Peyer's patch (tissue), 4 donors: ENCODE measurements around the gene C19orf44. TPM values are rescaled to one million over a fixed set of nuclear protein-coding genes. Genes with fewer than 3 reads are reported as not detected.

ENCODE experiments used
- DNase-seq, 3 donors: peaks; one replicate each; pipeline ENCODE4 v3.0.0-alpha.2; 2017 to 2019
- H3K27ac ChIP-seq, 4 donors: fragments of 200-600 bp; sonication (generic); one replicate each; pipeline ENCODE4 v1.5.1; 2016 to 2019
- H3K27me3 ChIP-seq, 2 donors: fragments of 200-600 bp; sonication (generic); one replicate each; pipeline ENCODE4 v1.5.1; 2019
- H3K36me3 ChIP-seq, 3 donors: fragments of 200-600 bp; sonication (generic); one replicate each; pipeline ENCODE4 v1.5.1; 2016 to 2019
- H3K4me1 ChIP-seq, 4 donors: fragments of 200-600 bp; sonication (generic); one replicate each; pipeline ENCODE4 v1.5.1; 2016 to 2019
- H3K4me3 ChIP-seq, 4 donors: fragments of 200-600 bp; sonication (generic); 1 replicate in 3 of 4; 2 replicates in 1 of 4; pipeline ENCODE4 v1.5.1; 2016 to 2019; ENCODE audit warnings: mild to moderate bottlenecking in 1 of 4
- H3K9me3 ChIP-seq, 4 donors: fragments of 200-600 bp; sonication (generic); one replicate each; pipeline ENCODE4 v1.5.1; 2016 to 2019; ENCODE audit warnings: mild to moderate bottlenecking in 1 of 4
- POLR2A ChIP-seq, 2 donors: fragments of 450-650 bp; IDR thresholded peaks; one replicate each; pipeline ENCODE4 v1.5.1; 2017; ENCODE audit warnings: antibody characterized with exemption in 2 of 2, mild to moderate bottlenecking in 2 of 2, moderate library complexity in 2 of 2
- total RNA-seq, 4 donors: library from RNA; depleted of rRNA; stranded (reverse); fragments of >200 nt; gene quantifications; one replicate each; pipeline ENCODE4 v1.1.0, GENCODE V29; 2016
- TF ChIP-seq, protein P1 (sequence below), 6 experiments: fragments of 450-650 bp in 4 of 6; fragments of 200-600 bp in 2 of 6; sonication (generic) in 1 of 6; IDR thresholded peaks; one replicate each; pipeline ENCODE4 v1.5.1; 2017 to 2019; ENCODE audit warnings: antibody characterized with exemption in 6 of 6, mild to moderate bottlenecking in 3 of 6, moderate library complexity in 1 of 6

The C19orf44 gene
- total RNA-seq, 4 donors from 2014 or later: 3.7 to 13.2 (median 8.0) TPM

DNA sequence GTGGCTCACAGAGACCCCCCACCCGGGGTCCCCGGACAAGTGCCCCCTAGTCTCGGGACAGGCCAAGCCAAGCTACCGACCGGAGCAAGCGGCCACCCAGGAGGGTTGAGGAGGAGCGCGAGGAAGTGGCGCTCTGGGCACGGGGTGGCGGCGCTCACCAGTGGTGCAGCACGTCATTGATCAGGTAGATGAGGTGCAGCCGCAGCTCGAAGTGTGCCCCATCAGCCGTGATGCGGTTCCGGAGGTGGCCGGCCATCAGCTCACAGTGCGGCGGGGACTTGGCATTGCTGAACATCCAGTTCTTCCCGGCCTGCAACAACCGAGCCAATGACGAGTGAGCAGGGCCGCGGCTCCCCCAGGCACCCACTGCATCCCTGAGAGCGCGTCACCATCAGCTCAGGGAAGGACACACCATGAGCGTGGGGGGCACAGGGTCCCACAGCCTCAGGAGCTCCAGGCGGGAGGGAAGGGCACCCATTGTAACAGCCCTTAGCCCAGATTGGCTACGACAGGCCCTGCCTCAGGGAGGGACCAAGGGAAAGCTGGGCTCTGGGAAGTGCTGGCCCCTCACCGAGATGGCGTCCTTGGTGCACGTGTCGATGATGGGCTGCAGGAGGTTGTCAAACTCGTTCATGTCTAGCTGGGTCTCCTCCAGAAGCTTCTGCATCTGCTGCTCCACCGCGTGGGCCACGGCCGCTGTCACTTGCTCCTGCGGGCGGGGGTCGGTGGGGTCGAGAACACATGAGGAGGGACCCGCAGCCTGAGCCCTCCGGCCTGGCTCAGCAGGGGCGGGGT is 36.4 kb downstream of the C19orf44 start:
- Histone ChIP-seq H3K4me1 (no peaks in the 10 kb centered on the region), H3K9me3 (no peaks in the 10 kb centered on the region), H3K36me3 (peaks cover 0 to 100% (median 0%) of the 10 kb centered on the region in 3 donors), H3K4me3 (no peak overlapping the region), H3K27me3 (no peaks in the 10 kb centered on the region), H3K27ac (no peak overlapping the region)
- no peak for TF ChIP-seq POLR2A (IDR thresholded peaks at IDR 0.05)
- TF ChIP-seq, protein P1, sequence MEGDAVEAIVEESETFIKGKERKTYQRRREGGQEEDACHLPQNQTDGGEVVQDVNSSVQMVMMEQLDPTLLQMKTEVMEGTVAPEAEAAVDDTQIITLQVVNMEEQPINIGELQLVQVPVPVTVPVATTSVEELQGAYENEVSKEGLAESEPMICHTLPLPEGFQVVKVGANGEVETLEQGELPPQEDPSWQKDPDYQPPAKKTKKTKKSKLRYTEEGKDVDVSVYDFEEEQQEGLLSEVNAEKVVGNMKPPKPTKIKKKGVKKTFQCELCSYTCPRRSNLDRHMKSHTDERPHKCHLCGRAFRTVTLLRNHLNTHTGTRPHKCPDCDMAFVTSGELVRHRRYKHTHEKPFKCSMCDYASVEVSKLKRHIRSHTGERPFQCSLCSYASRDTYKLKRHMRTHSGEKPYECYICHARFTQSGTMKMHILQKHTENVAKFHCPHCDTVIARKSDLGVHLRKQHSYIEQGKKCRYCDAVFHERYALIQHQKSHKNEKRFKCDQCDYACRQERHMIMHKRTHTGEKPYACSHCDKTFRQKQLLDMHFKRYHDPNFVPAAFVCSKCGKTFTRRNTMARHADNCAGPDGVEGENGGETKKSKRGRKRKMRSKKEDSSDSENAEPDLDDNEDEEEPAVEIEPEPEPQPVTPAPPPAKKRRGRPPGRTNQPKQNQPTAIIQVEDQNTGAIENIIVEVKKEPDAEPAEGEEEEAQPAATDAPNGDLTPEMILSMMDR (IDR thresholded peaks at IDR 0.05): no peak
- no peak for DNase-seq

DNA sequence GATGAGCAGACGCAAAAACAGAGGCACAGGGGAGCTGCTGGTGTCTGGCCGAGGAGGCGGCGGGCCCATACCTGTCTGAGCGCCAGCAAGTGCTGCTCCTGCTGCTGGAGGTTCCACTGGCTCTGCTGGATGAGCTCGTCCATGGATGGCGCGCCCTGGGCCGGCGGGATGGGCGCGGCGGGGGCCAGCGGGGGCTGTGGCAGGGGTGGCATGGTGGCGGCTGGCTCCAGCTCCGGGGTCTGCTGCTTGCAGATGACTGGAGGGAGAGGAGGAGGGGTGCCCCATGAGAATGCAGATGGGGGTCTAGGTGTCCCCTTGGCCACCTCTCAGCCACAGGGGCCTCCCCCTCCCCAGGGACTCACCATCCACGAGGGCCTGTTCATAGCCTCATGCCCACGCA is 39.2 kb downstream of the C19orf44 start:
- H3K27ac ChIP-seq: no peak overlapping the region
- H3K4me3 ChIP-seq: no peak overlapping the region
- H3K36me3 ChIP-seq: peaks cover 0 to 92% (median 0%) of the 10 kb centered on the region in 3 donors
- no peak for DNase-seq
- TF ChIP-seq POLR2A (IDR thresholded peaks at IDR 0.05): no peak
- TF ChIP-seq, protein P1 (IDR thresholded peaks at IDR 0.05): no peak
- no peaks in the 10 kb centered on the region for H3K4me1 ChIP-seq
- no peaks in the 10 kb centered on the region for H3K27me3 ChIP-seq
- H3K9me3 ChIP-seq: no peaks in the 10 kb centered on the region

DNA sequence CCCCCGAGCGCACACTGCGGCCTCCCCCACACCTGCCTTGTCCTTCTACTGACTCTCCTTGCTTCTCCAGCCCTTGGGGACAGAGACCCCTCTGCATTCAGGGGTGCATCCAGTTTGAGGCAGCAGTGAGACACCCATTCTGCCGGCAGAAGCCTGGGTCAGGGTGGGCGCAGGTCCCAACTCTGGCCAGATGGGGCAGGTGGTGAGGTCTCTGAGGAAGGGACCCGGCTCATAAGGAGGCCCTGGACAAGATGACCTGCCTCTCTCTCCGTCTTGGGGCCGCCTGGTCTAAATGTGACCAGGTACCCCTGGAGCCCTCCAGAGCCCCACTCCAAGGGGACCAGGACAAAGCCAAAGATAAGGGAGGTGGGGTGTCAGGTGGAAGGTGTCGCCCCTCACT is 39.9 kb downstream of the C19orf44 start:
- Histone ChIP-seq H3K9me3 (no peaks in the 10 kb centered on the region), H3K36me3 (peaks cover 0 to 85% (median 0%) of the 10 kb centered on the region in 3 donors), H3K4me3 (no peak overlapping the region), H3K27me3 (no peaks in the 10 kb centered on the region), H3K27ac (no peak overlapping the region), H3K4me1 (peaks cover 0 to 7% (median 2%) of the 10 kb centered on the region in 4 donors)
- no peak for DNase-seq
- no peak for TF ChIP-seq POLR2A (IDR thresholded peaks at IDR 0.05)
- TF ChIP-seq, protein P1 (IDR thresholded peaks at IDR 0.05): no peak

DNA sequence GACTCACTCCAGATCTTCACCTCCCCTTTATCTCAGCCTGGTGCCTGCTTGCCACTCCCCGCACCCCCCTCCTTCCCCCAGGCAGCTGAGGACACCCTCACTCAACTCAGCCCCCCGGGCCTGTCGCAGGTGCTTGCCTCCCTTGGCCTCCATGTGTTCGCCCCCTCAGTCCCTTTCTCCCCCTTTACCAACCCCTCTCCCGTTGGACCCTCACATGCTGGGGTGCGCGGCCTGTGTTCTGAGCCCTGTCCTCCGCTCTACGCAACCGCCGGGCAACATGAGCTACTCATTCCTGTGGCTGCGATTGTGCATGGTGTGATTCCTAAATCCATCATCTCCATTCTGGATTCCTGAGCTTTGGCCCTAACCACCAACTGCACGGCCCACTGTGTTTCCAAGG is 40.9 kb downstream of the C19orf44 start:
- Histone ChIP-seq H3K4me1 (peaks cover 0 to 11% (median 4%) of the 10 kb centered on the region in 4 donors), H3K36me3 (peaks cover 0 to 75% (median 0%) of the 10 kb centered on the region in 3 donors), H3K27ac (no peak overlapping the region), H3K27me3 (no peaks in the 10 kb centered on the region), H3K4me3 (no peak overlapping the region), H3K9me3 (no peaks in the 10 kb centered on the region)
- no peak for DNase-seq
- no peak for TF ChIP-seq POLR2A (IDR thresholded peaks at IDR 0.05)
- TF ChIP-seq, protein P1 (IDR thresholded peaks at IDR 0.05): no peak

DNA sequence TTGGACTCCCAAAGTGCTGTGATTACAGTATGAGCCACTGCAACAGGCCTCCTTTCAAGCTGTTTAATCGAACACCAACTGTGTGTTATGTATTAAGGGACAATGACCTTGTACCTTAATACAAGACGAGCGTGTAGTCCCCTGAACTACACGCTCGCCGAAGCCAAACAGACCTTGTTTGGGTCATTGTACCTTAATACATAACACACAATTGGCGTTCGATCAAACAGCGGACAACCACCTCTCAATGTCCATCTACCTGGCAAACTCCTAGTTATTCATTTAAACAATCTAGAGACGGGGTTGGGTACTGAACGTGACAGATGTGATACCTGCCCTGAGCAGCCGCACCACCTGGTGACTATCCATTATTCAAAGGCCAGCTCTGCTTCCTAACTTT is 44.8 kb downstream of the C19orf44 start:
- Histone ChIP-seq H3K27ac (no peak overlapping the region), H3K9me3 (no peaks in the 10 kb centered on the region), H3K27me3 (no peaks in the 10 kb centered on the region), H3K4me3 (peak overlapping the region in 3 of 4 donors; percentile 78 to 99 (median 95)), H3K4me1 (peaks cover 0 to 26% (median 8%) of the 10 kb centered on the region in 4 donors), H3K36me3 (peaks cover 0 to 37% (median 0%) of the 10 kb centered on the region in 3 donors)
- TF ChIP-seq, protein P1 (IDR thresholded peaks at IDR 0.05): no peak
- TF ChIP-seq POLR2A (IDR thresholded peaks at IDR 0.05): no peak
- no peak for DNase-seq
